Hepatocyte (in vitro differentiated cells): ENCODE measurements around the gene FNDC11. TPM values are rescaled to one million over a fixed set of nuclear protein-coding genes. Genes with fewer than 3 reads are reported as not detected.
A peak's percentile ranks its signal among the peaks of the same experiment; 100 is the strongest.

ENCODE experiments used
- DNase-seq: peaks from one replicate; pipeline ENCODE4 v3.0.0-alpha.2; 2016; ENCODE audit warnings: low spot score
- H2AFZ ChIP-seq: fragments of 200-600 bp; sonication (generic); 2 replicates; pipeline ENCODE4 v1.6.0; 2016; ENCODE audit warnings: antibody characterized with exemption, mild to moderate bottlenecking
- H3K27ac ChIP-seq: fragments of 200-600 bp; sonication (generic); 2 replicates; pipeline ENCODE4 v1.5.1; 2016; ENCODE audit warnings: mild to moderate bottlenecking
- H3K27me3 ChIP-seq: fragments of 200-600 bp; sonication (generic); 2 replicates; pipeline ENCODE4 v1.6.1; 2016
- H3K36me3 ChIP-seq: fragments of 200-600 bp; sonication (generic); replicated peaks from 2 replicates; pipeline ENCODE4 v1.5.1; 2016; ENCODE audit warnings: low read depth; ENCODE audit not compliant: insufficient read depth
- H3K4me1 ChIP-seq: fragments of 200-600 bp; sonication (generic); 2 replicates; pipeline ENCODE4 v1.5.1; 2016; ENCODE audit warnings: mild to moderate bottlenecking, moderate library complexity; ENCODE audit not compliant: insufficient read depth
- H3K4me2 ChIP-seq: fragments of 200-600 bp; sonication (generic); 2 replicates; pipeline ENCODE4 v1.6.0; 2016
- H3K4me3 ChIP-seq: fragments of 200-600 bp; sonication (generic); 2 replicates; pipeline ENCODE4 v1.5.1; 2016; ENCODE audit warnings: mild to moderate bottlenecking
- H3K79me2 ChIP-seq: fragments of 200-600 bp; sonication (generic); 2 replicates; pipeline ENCODE4 v1.6.0; 2017; ENCODE audit warnings: mild to moderate bottlenecking
- H3K9me2 ChIP-seq: fragments of 200-600 bp; sonication (generic); replicated peaks from 2 replicates; pipeline ENCODE4 v1.6.0; 2017; ENCODE audit warnings: mild to moderate bottlenecking; ENCODE audit not compliant: insufficient read depth
- H3K9me3 ChIP-seq: fragments of 200-600 bp; sonication (generic); 2 replicates; pipeline ENCODE4 v1.5.1; 2016; ENCODE audit warnings: low read depth, mild to moderate bottlenecking
- H4K20me1 ChIP-seq: fragments of 200-600 bp; sonication (generic); 2 replicates; pipeline ENCODE4 v1.6.0; 2016; ENCODE audit warnings: mild to moderate bottlenecking; ENCODE audit not compliant: insufficient read depth, poor library complexity, severe bottlenecking
- CTCF ChIP-seq: fragments of 200-600 bp; sonication (generic); IDR thresholded peaks from 2 replicates; pipeline ENCODE4 v1.5.1; 2016; ENCODE audit warnings: antibody characterized with exemption, mild to moderate bottlenecking; ENCODE audit not compliant: poor library complexity
- EZH2 ChIP-seq: fragments of 200-600 bp; sonication (generic); IDR thresholded peaks from 2 replicates; pipeline ENCODE4 v1.6.1; 2016; ENCODE audit warnings: antibody characterized with exemption, mild to moderate bottlenecking, borderline replicate concordance
- EZH2phosphoT487 ChIP-seq: fragments of 200-600 bp; sonication (generic); IDR thresholded peaks from one replicate; pipeline ENCODE4 v1.6.1; 2018; ENCODE audit warnings: antibody characterized with exemption, mild to moderate bottlenecking, low read depth, moderate library complexity; ENCODE audit not compliant: unreplicated experiment, severe bottlenecking
- WGBS: methylation state at CpG from one replicate; pipeline ENCODE4 v1.1.6; 2016; ENCODE audit warnings: low lambda C conversion rate; ENCODE audit errors: missing lambda C conversion rate; 5-methylcytosine and 5-hydroxymethylcytosine counted together
- polyA plus RNA-seq: library from polyadenylated mRNA; unstranded; fragments of >200 nt; fragmentation: Nextera tagmentation; extraction: Ambion mirVana; gene quantifications from 2 replicates; pipeline ENCODE4 v1.2.1, GENCODE V29; 2016
- total RNA-seq: library from RNA; depleted of rRNA; stranded (reverse); fragments of >200 nt; gene quantifications from 2 replicates; pipeline ENCODE4 v1.2.3, GENCODE V29; 2014

The FNDC11 gene
- total and polyA plus RNA-seq, 2 experiments from 2014 or later = 0.57 to 0.79 TPM

DNA sequence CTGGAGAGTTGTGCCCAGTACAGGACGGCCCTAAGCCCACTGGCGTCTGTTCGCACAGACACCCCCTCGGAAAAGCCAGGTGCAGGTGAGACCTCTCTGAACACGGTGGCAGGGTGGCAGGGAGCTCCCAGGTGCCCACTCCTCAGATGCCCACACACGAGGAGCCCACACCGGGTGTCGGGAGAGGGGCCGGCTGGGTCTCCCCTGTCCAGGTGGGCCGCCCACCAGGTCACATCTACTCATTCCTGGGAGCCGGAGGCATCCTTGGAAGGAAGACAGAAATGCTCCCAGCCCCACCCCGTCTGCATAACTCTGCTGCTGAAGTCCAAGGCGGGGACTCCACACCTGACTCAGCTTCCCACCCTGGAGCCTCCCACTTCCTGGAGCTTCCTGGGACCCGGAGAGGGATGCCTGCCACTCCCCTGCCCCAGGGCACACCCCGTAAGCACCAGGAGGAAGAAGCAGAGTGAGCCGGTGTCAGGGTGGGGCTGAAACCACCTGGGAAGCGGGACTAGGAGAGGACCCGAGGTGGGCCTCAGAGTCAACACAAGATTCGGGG is 8.9 kb upstream of the FNDC11 start:
- Histone ChIP-seq H3K4me3 (no peak overlapping the region), H3K4me1 (no peaks in the 10 kb centered on the region), H3K27me3 (no peaks in the 10 kb centered on the region), H3K4me2 (no peak overlapping the region), H2AFZ (no peak overlapping the region), H3K9me2 (no peaks in the 10 kb centered on the region), H3K27ac (no peak overlapping the region), H3K79me2 (no peaks in the 10 kb centered on the region), H4K20me1 (no peaks in the 10 kb centered on the region), H3K36me3 (no peaks in the 10 kb centered on the region), H3K9me3 (no peaks in the 10 kb centered on the region)
- peak; percentile 74 for DNase-seq
- TF ChIP-seq EZH2phosphoT487 (no peak), CTCF (no peak), EZH2 (no peak)
- WGBS = 71% methylated on average over 19 of the region's 19 CpGs

DNA sequence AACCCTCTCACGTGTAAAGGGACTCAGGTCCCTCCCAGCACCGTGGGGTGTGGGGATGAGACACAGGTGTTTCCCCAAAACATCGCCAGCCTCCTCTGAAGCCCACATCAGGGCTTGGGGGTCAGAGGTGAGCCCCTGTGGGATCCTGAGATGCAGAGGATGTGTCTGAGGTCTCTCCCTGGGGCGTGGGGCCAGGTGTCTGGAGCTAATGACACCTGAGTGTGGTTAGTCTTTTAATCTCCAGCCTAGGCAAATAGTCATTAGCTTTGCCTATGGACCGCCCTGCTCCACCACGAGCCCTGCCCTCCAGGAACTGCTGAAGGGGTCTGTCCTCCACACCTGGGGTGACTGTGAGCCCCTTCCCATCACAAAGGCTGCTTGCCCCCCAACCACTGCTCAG is 8.1 kb upstream of the FNDC11 start:
- no peaks in the 10 kb centered on the region for H3K36me3 ChIP-seq
- H4K20me1 ChIP-seq = no peaks in the 10 kb centered on the region
- no peak for DNase-seq
- no peak overlapping the region for H2AFZ ChIP-seq
- no peak overlapping the region for H3K4me2 ChIP-seq
- no peaks in the 10 kb centered on the region for H3K4me1 ChIP-seq
- 63% methylated on average over 6 of the region's 6 CpGs for WGBS
- H3K27ac ChIP-seq = no peak overlapping the region
- no peaks in the 10 kb centered on the region for H3K79me2 ChIP-seq
- TF ChIP-seq CTCF (no peak), EZH2 (no peak), EZH2phosphoT487 (no peak)
- H3K9me3 ChIP-seq = no peaks in the 10 kb centered on the region
- H3K4me3 ChIP-seq = no peak overlapping the region
- H3K9me2 ChIP-seq = no peaks in the 10 kb centered on the region
- no peaks in the 10 kb centered on the region for H3K27me3 ChIP-seq

DNA sequence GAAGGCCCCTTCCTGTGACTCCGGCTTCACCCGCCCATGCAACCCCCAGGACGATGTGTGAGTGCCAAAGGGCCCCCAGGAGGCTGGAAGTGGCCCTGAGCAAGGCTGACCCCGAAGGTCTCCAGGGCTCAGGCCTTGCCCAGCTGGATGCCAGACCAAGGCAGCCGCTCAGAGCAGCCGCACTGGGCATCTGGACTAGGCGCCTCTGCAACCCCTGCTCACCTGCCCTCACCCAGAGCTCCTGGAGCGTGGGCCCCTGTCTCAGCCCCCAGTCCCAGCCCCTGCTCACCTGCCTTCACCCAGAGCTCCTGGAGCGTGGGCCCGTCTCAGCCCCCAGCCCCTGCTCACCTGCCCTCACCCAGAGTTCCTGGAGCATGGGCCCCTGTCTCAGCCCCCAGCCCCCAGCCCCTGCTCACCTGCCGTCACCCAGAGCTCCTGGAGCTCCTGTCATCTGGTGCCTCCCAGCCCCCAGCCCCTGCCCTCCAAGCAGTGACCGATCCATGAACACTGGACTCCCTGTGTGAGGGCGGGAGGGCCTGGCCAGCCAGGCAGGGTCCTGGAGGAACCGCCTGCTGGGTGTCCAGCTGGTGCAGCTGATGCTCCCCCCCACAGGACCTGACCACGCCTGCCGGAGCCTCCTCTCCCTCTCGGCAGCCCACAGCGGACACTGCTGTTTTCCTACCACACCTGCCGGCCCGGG is 7.6 kb upstream of the FNDC11 start:
- Histone ChIP-seq H3K79me2 (no peaks in the 10 kb centered on the region), H3K27me3 (no peaks in the 10 kb centered on the region), H4K20me1 (no peaks in the 10 kb centered on the region), H3K9me2 (no peaks in the 10 kb centered on the region), H3K4me1 (no peaks in the 10 kb centered on the region), H2AFZ (no peak overlapping the region), H3K36me3 (no peaks in the 10 kb centered on the region), H3K4me3 (no peak overlapping the region), H3K9me3 (no peaks in the 10 kb centered on the region), H3K4me2 (no peak overlapping the region), H3K27ac (no peak overlapping the region)
- no peak for TF ChIP-seq CTCF
- no peak for TF ChIP-seq EZH2phosphoT487
- TF ChIP-seq EZH2 = no peak
- DNase-seq = no peak
- WGBS = 82% methylated on average over 15 of the region's 20 CpGs
